Activated CD4-positive, CD25-positive, alpha-beta regulatory T cell treated with anti-CD3 and anti-CD28 coated beads, Interleukin-2, amount 50 U/mL, for 16 hours (primary cell): ENCODE measurements around the gene RBPMS2.

ENCODE experiments used
- DNase-seq: peaks from one replicate; pipeline ENCODE4 v3.0.0-alpha.2; 2020; ENCODE audit warnings: low read depth, low spot score

The RBPMS2 gene

DNA sequence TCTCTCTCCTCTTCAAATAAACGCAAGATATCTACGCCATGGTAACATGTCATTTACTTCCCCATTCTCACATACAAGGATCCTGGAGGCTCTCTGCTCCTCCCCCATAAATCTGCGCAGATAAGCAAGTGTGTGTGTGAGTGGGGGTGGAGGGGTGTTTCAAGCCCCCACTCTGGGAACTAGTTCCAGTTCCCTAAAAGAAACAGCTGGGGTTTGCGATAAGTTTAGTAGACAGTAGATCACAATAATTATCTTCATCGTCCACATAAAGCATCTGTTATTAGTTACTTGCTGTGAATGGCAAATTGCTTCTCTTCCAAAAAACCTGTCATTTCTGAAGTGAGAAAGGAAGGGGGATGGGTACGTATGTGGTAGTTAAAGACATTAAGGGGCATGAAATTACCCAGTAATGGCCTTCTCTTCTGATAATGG, 79.8 kb downstream of the RBPMS2 start:
- no peak for DNase-seq

DNA sequence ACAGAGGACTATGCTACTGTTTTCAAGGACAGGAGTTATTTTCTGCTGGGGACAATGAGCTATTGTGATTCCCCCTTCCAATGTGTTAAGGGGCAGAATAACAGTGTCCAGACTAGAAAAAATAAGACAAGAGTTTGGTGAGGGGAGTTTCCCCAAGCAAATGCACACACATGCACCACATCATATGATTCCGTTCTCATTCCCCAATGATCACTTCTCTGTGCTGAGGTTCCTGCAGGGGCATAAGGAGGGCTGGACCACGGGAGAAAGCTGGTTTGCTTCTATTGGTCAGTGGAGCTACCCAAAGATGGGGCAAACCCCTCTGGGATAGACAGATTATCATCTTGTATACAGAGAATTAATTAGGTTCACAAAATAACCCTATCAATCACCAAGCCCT, 80.6 kb downstream of the RBPMS2 start:
- DNase-seq, result no peak

DNA sequence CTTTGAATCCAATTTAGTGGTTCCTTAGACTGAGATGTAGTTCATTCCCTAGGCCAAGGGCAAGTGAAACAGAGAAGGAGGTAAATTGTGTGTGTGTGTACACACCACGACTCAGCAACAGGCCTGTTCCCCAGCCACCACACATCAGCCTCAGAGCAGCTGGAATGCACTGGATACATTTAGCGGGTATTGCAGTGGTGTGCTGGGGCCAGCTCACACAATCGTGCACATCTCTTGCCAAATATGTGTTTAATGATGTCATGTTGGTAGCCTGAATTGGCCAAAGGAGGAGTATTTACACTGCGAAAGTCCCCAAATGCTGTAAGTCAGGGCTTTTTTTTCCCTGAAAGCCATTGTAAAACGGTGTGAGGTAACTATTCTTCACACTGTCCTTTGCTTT, 82.3 kb downstream of the RBPMS2 start:
- no peak for DNase-seq

DNA sequence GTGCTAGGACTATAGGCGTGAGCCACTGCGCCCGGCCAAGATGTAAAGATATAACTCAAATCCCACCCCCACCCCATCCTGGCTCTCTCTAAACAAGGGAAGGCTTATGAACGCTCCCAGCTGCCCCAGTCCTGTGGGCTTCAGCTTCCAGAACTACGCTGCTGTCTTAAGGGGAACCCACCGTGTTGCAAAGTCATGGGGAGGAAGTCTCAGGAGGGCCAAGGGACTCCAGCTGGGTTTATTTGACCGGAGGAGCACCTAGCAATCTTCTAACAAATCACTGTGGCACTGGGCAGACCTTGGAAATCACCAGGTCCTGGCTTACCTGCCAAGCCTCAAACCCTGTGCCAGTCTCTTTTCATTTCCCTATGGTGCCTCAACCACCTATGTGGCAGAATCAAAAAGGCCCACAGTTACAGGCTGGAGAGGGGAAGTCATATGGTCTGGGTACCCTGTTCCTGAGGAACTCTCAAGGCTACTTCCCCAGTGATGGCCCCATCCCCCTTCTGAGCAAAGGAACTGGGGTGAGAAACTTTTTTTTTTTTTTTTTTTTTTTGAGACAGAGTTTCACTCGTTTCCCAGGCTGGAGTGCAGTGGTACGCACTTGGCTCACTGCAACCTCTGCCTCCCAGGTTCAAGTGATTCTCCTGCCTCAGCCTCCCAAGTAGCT, 83.4 kb downstream of the RBPMS2 start:
- no peak for DNase-seq

DNA sequence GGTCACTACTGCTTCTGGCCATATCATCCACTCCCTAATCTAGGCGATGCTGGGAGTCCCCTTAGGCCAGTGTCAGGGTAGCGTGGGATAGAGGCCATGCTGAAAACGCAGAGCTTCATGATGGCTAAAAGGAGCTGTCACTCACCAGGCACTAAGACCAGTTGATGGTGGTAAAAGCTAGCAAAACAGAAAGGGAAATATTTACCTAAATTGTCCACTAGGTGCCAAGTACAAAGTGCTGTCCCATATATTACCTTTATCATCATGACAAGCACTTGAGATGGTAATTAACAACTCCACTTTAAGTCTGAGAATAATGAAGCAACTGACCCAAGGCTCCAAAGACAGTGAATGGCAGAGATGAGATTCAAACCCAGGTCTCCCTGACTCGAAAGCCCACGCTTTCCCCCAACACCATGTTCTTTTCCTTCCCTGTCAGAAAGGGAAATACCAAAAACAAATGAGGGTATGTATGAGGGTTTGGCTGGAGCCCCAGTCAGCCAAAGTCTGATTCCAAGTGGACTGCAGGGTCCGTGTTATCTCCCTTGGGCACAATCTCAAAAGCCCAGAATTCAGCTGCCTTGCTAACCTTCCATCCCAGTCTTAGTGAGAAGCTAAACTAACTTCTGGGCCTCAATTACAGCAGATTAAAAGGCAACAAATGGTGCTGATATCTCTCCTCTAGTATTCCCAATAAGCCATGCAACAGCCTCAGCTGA, 84.7 kb downstream of the RBPMS2 start:
- DNase-seq, result no peak

DNA sequence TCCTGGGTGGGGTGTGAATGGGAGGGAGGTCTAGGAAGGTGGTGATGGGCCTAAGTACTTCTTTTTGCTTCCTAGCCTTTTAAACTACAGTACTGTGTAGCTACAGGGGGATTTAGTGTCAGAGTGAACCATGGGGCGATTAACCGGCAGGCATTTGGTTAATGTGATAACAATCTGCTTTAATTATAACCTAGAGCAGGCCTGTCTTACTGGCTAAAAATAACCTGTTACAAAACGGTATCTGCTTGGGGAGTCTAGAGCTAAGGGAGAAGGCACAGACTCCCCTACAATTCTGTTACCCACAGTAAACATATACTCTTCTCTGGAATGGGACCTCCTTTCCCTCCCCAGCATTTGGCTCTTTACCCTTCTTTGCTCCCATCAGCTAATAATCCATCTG, 85.4 kb downstream of the RBPMS2 start:
- no peak for DNase-seq
